WI38 (cell line): ENCODE measurements around the gene TUBGCP2.

Experiments
- H3K4me3 ChIP-seq: 2 replicates; pipeline ENCODE4 v1.5.1; 2011; ENCODE audit warnings: low read depth, mild to moderate bottlenecking, control low read depth, low read length
- TF ChIP-seq, protein P1 (sequence below): IDR thresholded peaks from 2 replicates; pipeline ENCODE4 v1.5.1; 2012; ENCODE audit warnings: low read depth, mild to moderate bottlenecking, control low read depth, low read length

The TUBGCP2 gene

GRCh38 chr10:133318494-133319127 lies 9.9 kb upstream of the TUBGCP2 start:
- H3K4me3 ChIP-seq = peak overlapping the region; percentile 47
- TF ChIP-seq, protein P1, sequence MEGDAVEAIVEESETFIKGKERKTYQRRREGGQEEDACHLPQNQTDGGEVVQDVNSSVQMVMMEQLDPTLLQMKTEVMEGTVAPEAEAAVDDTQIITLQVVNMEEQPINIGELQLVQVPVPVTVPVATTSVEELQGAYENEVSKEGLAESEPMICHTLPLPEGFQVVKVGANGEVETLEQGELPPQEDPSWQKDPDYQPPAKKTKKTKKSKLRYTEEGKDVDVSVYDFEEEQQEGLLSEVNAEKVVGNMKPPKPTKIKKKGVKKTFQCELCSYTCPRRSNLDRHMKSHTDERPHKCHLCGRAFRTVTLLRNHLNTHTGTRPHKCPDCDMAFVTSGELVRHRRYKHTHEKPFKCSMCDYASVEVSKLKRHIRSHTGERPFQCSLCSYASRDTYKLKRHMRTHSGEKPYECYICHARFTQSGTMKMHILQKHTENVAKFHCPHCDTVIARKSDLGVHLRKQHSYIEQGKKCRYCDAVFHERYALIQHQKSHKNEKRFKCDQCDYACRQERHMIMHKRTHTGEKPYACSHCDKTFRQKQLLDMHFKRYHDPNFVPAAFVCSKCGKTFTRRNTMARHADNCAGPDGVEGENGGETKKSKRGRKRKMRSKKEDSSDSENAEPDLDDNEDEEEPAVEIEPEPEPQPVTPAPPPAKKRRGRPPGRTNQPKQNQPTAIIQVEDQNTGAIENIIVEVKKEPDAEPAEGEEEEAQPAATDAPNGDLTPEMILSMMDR = peak; percentile 62

- H3K4me3 ChIP-seq = no peak overlapping the region
- TF ChIP-seq, protein P1 = no peak
These were observed 8.1 kb upstream of the TUBGCP2 start for GRCh38 chr10:133316732-133317131.

GRCh38 chr10:133316266-133316665 lies 7.6 kb upstream of the TUBGCP2 start:
- H3K4me3 ChIP-seq = no peak overlapping the region
- TF ChIP-seq, protein P1 = no peak

DNA sequence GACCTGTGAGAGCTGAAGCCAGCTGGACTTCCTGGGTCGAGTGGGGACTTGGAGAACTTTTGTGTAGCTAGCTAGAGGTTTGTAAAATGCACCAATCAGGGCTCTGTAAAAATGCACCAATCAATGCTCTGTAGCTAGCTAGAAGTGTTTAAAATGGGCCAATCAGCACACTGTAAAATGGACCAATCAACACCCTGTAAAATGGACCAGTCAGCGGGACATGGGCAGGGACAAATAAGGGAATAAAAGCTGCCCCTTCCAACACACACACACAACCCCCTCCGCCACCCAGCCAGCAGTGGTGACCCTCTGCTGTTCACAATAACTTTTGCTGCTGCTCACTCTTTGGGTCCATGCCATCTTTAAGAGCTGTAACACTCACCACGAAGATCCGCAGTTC lies 7.2 kb upstream of the TUBGCP2 start:
- TF ChIP-seq, protein P1 = no peak
- H3K4me3 ChIP-seq = no peak overlapping the region

GRCh38 chr10:133314911-133315310 lies 6.2 kb upstream of the TUBGCP2 start:
- TF ChIP-seq, protein P1 = no peak
- H3K4me3 ChIP-seq = no peak overlapping the region

DNA sequence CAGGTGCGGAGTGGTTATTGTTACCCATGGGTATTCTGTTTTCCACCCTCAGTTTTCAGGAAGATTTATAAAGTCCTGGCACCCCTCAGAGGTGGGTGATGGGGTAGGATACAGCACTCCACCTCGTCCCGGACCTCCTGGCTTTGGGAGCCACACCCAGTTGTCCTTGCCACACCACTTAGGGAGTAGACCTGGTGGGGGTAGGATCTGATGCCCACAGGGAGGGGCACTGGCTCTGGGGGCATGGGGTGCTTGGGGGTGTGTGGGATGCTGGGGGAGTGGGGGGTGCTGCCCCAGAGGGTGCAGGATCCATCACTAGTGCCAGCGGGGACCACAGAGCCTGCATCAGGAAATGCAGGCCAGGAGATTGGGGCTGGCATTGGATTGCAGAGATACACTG lies 4.5 kb upstream of the TUBGCP2 start:
- H3K4me3 ChIP-seq = no peak overlapping the region
- TF ChIP-seq, protein P1 = no peak

DNA sequence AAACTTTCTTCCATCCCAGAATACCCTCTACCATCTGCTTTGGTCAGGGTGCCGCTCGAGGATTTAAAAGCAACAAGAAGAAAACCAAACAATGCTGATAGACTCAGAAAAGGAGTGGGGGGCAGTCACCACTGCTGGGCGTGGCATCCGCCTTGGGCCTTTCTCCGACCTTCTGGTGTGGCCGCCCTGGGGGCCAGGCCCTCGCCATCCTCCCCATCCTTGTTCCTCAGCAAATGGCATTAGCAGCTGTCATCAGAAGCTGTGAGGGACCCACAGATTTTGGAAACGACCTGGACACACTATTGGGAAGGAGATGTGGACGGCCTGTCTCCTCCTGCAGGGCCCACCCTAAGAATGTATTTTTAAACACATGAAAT lies 4.1 kb upstream of the TUBGCP2 start:
- TF ChIP-seq, protein P1 = no peak
- no peak overlapping the region for H3K4me3 ChIP-seq
